Keratinocyte (primary cell): ENCODE results near the gene CD248. TPM values are rescaled to one million over a fixed set of nuclear protein-coding genes. Genes with fewer than 3 reads are reported as not detected.
A peak's percentile ranks its signal among the peaks of the same experiment; 100 is the strongest.

Experiments
- DNase-seq: peaks from one replicate; pipeline ENCODE4 v3.0.0-alpha.2; 2011; ENCODE audit warnings: low read depth, missing footprints, low spot score
- FAIRE-seq: peaks from 2 replicates; lab custom pipeline; 2011; peaks lifted over from hg19 to GRCh38; lab: Jason Lieb, UNC
- H2AFZ ChIP-seq: 2 replicates; pipeline ENCODE4 v1.6.0; 2012; ENCODE audit warnings: low read length, control low read depth, inconsistent platforms; ENCODE audit not compliant: control insufficient read depth
- H3K27ac ChIP-seq: 2 replicates; pipeline ENCODE4 v1.5.1; 2011; ENCODE audit warnings: low read length; ENCODE audit not compliant: control insufficient read depth, insufficient read depth
- H3K27me3 ChIP-seq: 3 replicates; pipeline ENCODE4 v1.6.0; 2011; ENCODE audit warnings: low read length; ENCODE audit not compliant: control insufficient read depth, insufficient read depth; ENCODE audit errors: extremely low read depth
- H3K36me3 ChIP-seq, 2 experiments: 2 replicates in 1 of 2; 3 replicates in 1 of 2; pipeline ENCODE4 v1.5.1; 2011; ENCODE audit warnings: low read length in 2 of 2, mild to moderate bottlenecking in 1 of 2; ENCODE audit not compliant: control insufficient read depth in 2 of 2, insufficient read depth in 2 of 2; ENCODE audit errors: extremely low read depth in 1 of 2
- H3K4me1 ChIP-seq: 3 replicates; pipeline ENCODE4 v1.5.1; 2011; ENCODE audit warnings: low read length; ENCODE audit not compliant: control insufficient read depth, insufficient read depth; ENCODE audit errors: extremely low read depth
- H3K4me2 ChIP-seq: 3 replicates; pipeline ENCODE4 v1.6.0; 2011; ENCODE audit warnings: low read depth, low read length; ENCODE audit not compliant: control insufficient read depth, insufficient read depth; ENCODE audit errors: extremely low read depth
- H3K4me3 ChIP-seq, 3 experiments: fragments of 200-600 bp in 1 of 3; sonication (generic) in 1 of 3; 2 replicates in 2 of 3; 3 replicates in 1 of 3; pipeline ENCODE4 v1.5.1; 2011 to 2016; ENCODE audit warnings: low read length in 3 of 3, mild to moderate bottlenecking in 3 of 3, control low read depth in 2 of 3, inconsistent platforms in 1 of 3, low read depth in 1 of 3, mixed read lengths in 1 of 3, mixed run types in 1 of 3, moderate library complexity in 1 of 3; ENCODE audit not compliant: control insufficient read depth in 2 of 3, insufficient read depth in 2 of 3; ENCODE audit errors: extremely low read depth in 1 of 3
- H3K79me2 ChIP-seq: 2 replicates; pipeline ENCODE4 v1.6.0; 2012; ENCODE audit warnings: low read length; ENCODE audit not compliant: control insufficient read depth, insufficient read depth
- H3K9ac ChIP-seq: 3 replicates; pipeline ENCODE4 v1.6.0; 2011; ENCODE audit warnings: low read length; ENCODE audit not compliant: control insufficient read depth, insufficient read depth; ENCODE audit errors: extremely low read depth
- H3K9me1 ChIP-seq: 3 replicates; pipeline ENCODE4 v1.6.0; 2011; ENCODE audit warnings: low read length; ENCODE audit not compliant: control insufficient read depth, insufficient read depth; ENCODE audit errors: extremely low read depth
- H3K9me3 ChIP-seq: 2 replicates; pipeline ENCODE4 v1.5.1; 2012; ENCODE audit warnings: low read depth, low read length; ENCODE audit not compliant: control insufficient read depth
- H4K20me1 ChIP-seq: 3 replicates; pipeline ENCODE4 v1.6.0; 2011; ENCODE audit warnings: low read length; ENCODE audit not compliant: control insufficient read depth, insufficient read depth; ENCODE audit errors: extremely low read depth
- CTCF ChIP-seq, 3 experiments: IDR thresholded peaks in 1 of 3; conservative IDR thresholded peaks in 1 of 3; optimal IDR thresholded peaks in 1 of 3; 2 replicates in 2 of 3; 3 replicates in 1 of 3; pipeline versions ENCODE3 to v1.5.1; 2011; ENCODE audit warnings: low read length in 3 of 3, mild to moderate bottlenecking in 3 of 3, moderate library complexity in 2 of 3, control low read depth in 1 of 3, inconsistent platforms in 1 of 3; ENCODE audit not compliant: insufficient read depth in 2 of 3; ENCODE audit errors: extremely low read depth in 1 of 3
- EZH2 ChIP-seq: IDR thresholded peaks from one replicate; pipeline ENCODE4 v1.6.1; 2012; ENCODE audit warnings: inconsistent platforms, mild to moderate bottlenecking, low read length, moderate library complexity
- dilution Hi-C: fragments of 300-500 bp; cut with MboI; formaldehyde crosslinking; loops from one replicate; pipeline ENCODE4 v1.7.0; 2020; ENCODE audit warnings: low sequenced_read_pairs; ENCODE audit not compliant: extremely low pct_ligation_motif_present
- polyA plus RNA-seq, 5 experiments: library from polyadenylated mRNA; depleted of rRNA in 3 of 5; stranded (reverse) in 3 of 5; stranded (forward) in 1 of 5; unstranded in 1 of 5; fragments of >200 nt; gene quantifications; 1 replicate in 1 of 5; 2 replicates in 3 of 5; 3 replicates in 1 of 5; pipeline versions ENCODE4 v1.2.1 to v1.2.3, GENCODE V29; 2011 to 2012; ENCODE audit warnings: missing spikeins in 2 of 5, low read depth in 1 of 5, low replicate concordance in 1 of 5

Gene CD248
- polyA plus RNA-seq, 1 donor (not counting 4 experiments of a cell fraction or from before 2014, with no cell fraction given) = 0.12 TPM

GRCh38 chr11:66289548-66290329, 27.1 kb downstream of the CD248 start:
- FAIRE-seq (no peak), DNase-seq (no peak)
- no peaks in the 10 kb centered on the region for H3K9me3 ChIP-seq
- H3K27ac ChIP-seq = peak overlapping the region; percentile 75
- H2AFZ ChIP-seq = peak overlapping the region; percentile 52
- peak overlapping the region; percentile 96 for H3K9ac ChIP-seq
- peak overlapping the region; percentile 69 for H3K4me2 ChIP-seq
- H3K79me2 ChIP-seq = peaks cover 27% of the 10 kb centered on the region
- TF ChIP-seq EZH2 (no peak), CTCF (optimal IDR thresholded peaks at IDR 0.05 in 1 of 3, IDR thresholded peaks at IDR 0.05 in 1 of 3, conservative IDR thresholded peaks at IDR 0.05 in 1 of 3; ENCODE audit: extremely low read depth in 1 of 3, insufficient read depth in 2 of 3, low read length in 3 of 3) (no peak)
- peak overlapping the region; percentile 49 to 76 (median 68) for H3K4me3 ChIP-seq
- dilution Hi-C loops = no loop called here
- H3K36me3 ChIP-seq = peaks cover 8% of the 10 kb centered on the region in 2 experiments
- H3K9me1 ChIP-seq = no peaks in the 10 kb centered on the region
- peaks cover 16% of the 10 kb centered on the region for H3K4me1 ChIP-seq
- peaks cover 29% of the 10 kb centered on the region for H3K27me3 ChIP-seq
- no peaks in the 10 kb centered on the region for H4K20me1 ChIP-seq

- Histone ChIP-seq H3K4me3 (peak within 1 kb of the TSS; percentile 76 to 91 (median 85)), H3K4me1 (peaks cover 16% of the 10 kb centered on the region), H3K9me1 (no peaks in the 10 kb centered on the region), H4K20me1 (no peaks in the 10 kb centered on the region), H3K79me2 (peaks cover 27% of the 10 kb centered on the region), H3K9me3 (no peaks in the 10 kb centered on the region), H3K36me3 (peaks cover 9 to 11% of the 10 kb centered on the region in 2 experiments), H3K9ac (peak within 1 kb of the TSS; percentile 96), H3K4me2 (peak within 1 kb of the TSS; percentile 98), H3K27me3 (peaks cover 23% of the 10 kb centered on the region), H2AFZ (peak within 1 kb of the TSS; percentile 70), H3K27ac (peak within 1 kb of the TSS; percentile 75)
- FAIRE-seq (peak; percentile 98), DNase-seq (peak; percentile 99)
- dilution Hi-C loops = no loop called here
- no peak for TF ChIP-seq EZH2
- peak in 1 of 3 experiments; percentile 21 for TF ChIP-seq CTCF (optimal IDR thresholded peaks at IDR 0.05 in 1 of 3, IDR thresholded peaks at IDR 0.05 in 1 of 3, conservative IDR thresholded peaks at IDR 0.05 in 1 of 3; ENCODE audit: extremely low read depth in 1 of 3, insufficient read depth in 2 of 3, low read length in 3 of 3)
Measured at GRCh38 chr11:66288671-66289547, 27.9 kb downstream of the CD248 start, which contains the start of gene YIF1A. Gene YIF1A (minus strand): TSS chr11:66289143. CDS start chr11:66288985, 158 bp downstream.
